Adrenal gland (tissue), 5 donors: ENCODE data around the gene GPS1.

Source experiments
- CTCF ChIP-seq, 6 experiments: fragments of 450-650 bp in 4 of 6; fragments of 200-600 bp in 2 of 6; sonication (generic) in 1 of 6; IDR thresholded peaks; 1 replicate in 5 of 6; 2 replicates in 1 of 6; pipeline versions ENCODE4 v1.5.1 to v1.8.0; 2016 to 2021; ENCODE audit warnings: antibody characterized with exemption in 6 of 6, mild to moderate bottlenecking in 2 of 6, moderate library complexity in 1 of 6
- POLR2A ChIP-seq, 2 donors: fragments of 450-650 bp; IDR thresholded peaks; one replicate each; pipeline ENCODE4 v1.6.1; 2017; ENCODE audit warnings: antibody characterized with exemption in 2 of 2, mild to moderate bottlenecking in 2 of 2, moderate library complexity in 1 of 2
- donor health status: DM: no; HTN: no; CAD: no.

DNA sequence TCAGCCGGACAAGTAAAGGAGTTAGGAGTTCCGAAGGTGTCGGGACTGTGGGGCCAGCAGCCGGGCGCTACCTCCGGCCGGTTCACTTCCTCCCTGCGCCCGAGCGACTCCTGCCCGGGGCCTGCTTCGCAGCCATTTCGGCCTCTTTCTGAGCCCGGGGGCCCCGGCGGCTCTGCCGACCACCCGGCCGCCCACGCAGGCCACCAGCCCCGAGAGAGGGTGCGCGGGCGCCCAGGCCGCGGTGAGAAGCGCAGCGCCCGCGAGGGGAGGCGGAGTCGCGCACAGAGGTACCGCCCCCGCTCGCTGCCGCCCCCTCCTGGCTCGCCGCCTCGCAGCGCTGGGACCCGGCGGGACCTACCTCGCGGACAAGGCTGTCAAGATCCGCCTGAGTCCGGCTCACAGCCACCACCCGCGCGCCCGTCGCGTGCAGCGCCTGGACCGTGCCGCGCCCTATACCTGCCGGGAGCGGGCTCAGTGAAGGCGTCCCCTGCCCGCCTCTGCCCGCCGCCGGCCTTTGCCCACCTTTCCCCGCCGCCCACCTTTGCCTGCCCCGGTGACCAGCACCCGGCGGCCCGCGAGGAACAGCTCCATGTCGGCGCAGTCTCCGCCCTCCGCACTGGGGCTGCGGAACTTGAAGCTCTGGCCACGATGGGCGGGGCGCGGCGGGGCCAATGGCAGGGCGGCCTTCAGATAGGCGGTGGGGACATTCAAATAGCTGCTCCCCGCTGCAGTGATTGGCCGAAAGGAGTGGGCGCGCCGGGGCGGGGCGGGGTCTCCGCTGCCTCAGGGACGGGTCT lies 14.4 kb upstream of the GPS1 start, which contains the start of gene DCXR:
- TF ChIP-seq POLR2A (IDR thresholded peaks at IDR 0.05) (peak; percentile 73 to 91), CTCF (IDR thresholded peaks at IDR 0.05) (peak; percentile 21 to 85 (median 58))
